B cell (primary cell): ENCODE measurements around the gene PSME3. TPM values are rescaled to one million over a fixed set of nuclear protein-coding genes. Genes with fewer than 3 reads are reported as not detected.
"Not testable (repeated sequence)": the region's sequence is repeated elsewhere in the genome, so short reads cannot be mapped to it uniquely, and the experiment has no call there.

Experiments used
- ATAC-seq: fragments of 200-7000 bp; cut with Tn5 transposase; one replicate; pipeline ENCODE4 v1.10.0; 2021; ENCODE audit warnings: low read depth, mild to moderate bottlenecking, moderate number of reproducible peaks, moderate library complexity
- CTCF ChIA-PET: fragments of 350-600 bp; sonication (Branson Sonifier 250); formaldehyde crosslinking; loops from one replicate; lab custom pipeline; 2021; ENCODE audit warnings: antibody characterized with exemption, inconsistent platforms; lab: Charles Lee
- POLR2A ChIA-PET: fragments of 350-600 bp; sonication (Branson Sonifier 250); formaldehyde crosslinking; loops from one replicate; lab custom pipeline; 2021; ENCODE audit warnings: antibody characterized with exemption; lab: Charles Lee
- DNase-seq: peaks from one replicate; pipeline ENCODE4 v3.0.0; 2013
- H2AFZ ChIP-seq: 2 replicates; pipeline ENCODE4 v1.6.1; 2012; ENCODE audit warnings: mild to moderate bottlenecking, low read depth, low read length; ENCODE audit not compliant: insufficient read depth, poor library complexity, severe bottlenecking
- H3K27ac ChIP-seq, 2 donors: 1 replicate in 1 of 2; 2 replicates in 1 of 2; pipeline ENCODE4 v1.5.1; 2012 to 2013; ENCODE audit warnings: low read length in 2 of 2, mild to moderate bottlenecking in 2 of 2, moderate library complexity in 1 of 2
- H3K27me3 ChIP-seq, 4 experiments: fragments of 200-600 bp in 1 of 4; sonication (generic) in 1 of 4; replicated peaks in 1 of 4; 1 replicate in 2 of 4; 2 replicates in 2 of 4; pipeline versions ENCODE4 v1.6.1 to v1.7.0; 2013 to 2016; ENCODE audit warnings: low read length in 3 of 4, mild to moderate bottlenecking in 2 of 4, mixed read lengths in 1 of 4, moderate library complexity in 1 of 4; ENCODE audit not compliant: insufficient read depth in 4 of 4, control insufficient read depth in 3 of 4; ENCODE audit errors: control extremely low read depth in 1 of 4
- H3K36me3 ChIP-seq, 2 experiments: replicated peaks in 1 of 2; 1 replicate in 1 of 2; 2 replicates in 1 of 2; pipeline versions ENCODE4 v1.6.1 to v1.7.1; 2013; ENCODE audit warnings: low read length in 1 of 2; ENCODE audit not compliant: insufficient read depth in 2 of 2, control insufficient read depth in 1 of 2; ENCODE audit errors: control extremely low read depth in 1 of 2, extremely low read depth in 1 of 2
- H3K4me1 ChIP-seq, 2 donors: fragments of 200-600 bp in 1 of 2; sonication (generic) in 1 of 2; 1 replicate in 1 of 2; 2 replicates in 1 of 2; pipeline versions ENCODE4 v1.5.1 to v1.6.1; 2013 to 2017; ENCODE audit warnings: low read length in 2 of 2; ENCODE audit not compliant: control insufficient read depth in 2 of 2, insufficient read depth in 2 of 2
- H3K4me2 ChIP-seq: replicated peaks from 2 replicates; pipeline ENCODE3; 2012; ENCODE audit warnings: mild to moderate bottlenecking, low read depth, low read length; ENCODE audit not compliant: poor library complexity, severe bottlenecking
- H3K4me3 ChIP-seq, 5 experiments: fragments of 200-600 bp in 1 of 5; sonication (generic) in 1 of 5; 1 replicate in 3 of 5; 2 replicates in 2 of 5; pipeline versions ENCODE4 v1.5.1 to v1.7.0; 2011 to 2016; ENCODE audit warnings: low read length in 4 of 5, mild to moderate bottlenecking in 4 of 5, low read depth in 2 of 5, control low read depth in 1 of 5, moderate library complexity in 1 of 5; ENCODE audit not compliant: insufficient read depth in 1 of 5; ENCODE audit errors: control extremely low read depth in 1 of 5, extremely low read depth in 1 of 5
- H3K79me2 ChIP-seq: fragments of 200-600 bp; sonication (generic); one replicate; pipeline ENCODE4 v1.6.0; 2016; ENCODE audit warnings: low read length; ENCODE audit not compliant: control insufficient read depth, insufficient read depth
- H3K9ac ChIP-seq: fragments of 200-600 bp; sonication (generic); 2 replicates; pipeline ENCODE4 v1.6.1; 2017; ENCODE audit warnings: mild to moderate bottlenecking, low read length, moderate library complexity
- H3K9me3 ChIP-seq, 3 donors: one replicate each; pipeline versions ENCODE4 v1.6.1 to v1.7.1; 2013; ENCODE audit warnings: low read length in 2 of 3; ENCODE audit not compliant: control insufficient read depth in 2 of 3, insufficient read depth in 1 of 3; ENCODE audit errors: control extremely low read depth in 1 of 3
- H4K20me1 ChIP-seq: 2 replicates; pipeline ENCODE4 v1.6.0; 2012; ENCODE audit warnings: mild to moderate bottlenecking, low read length; ENCODE audit not compliant: insufficient read depth, control insufficient read depth, poor library complexity, severe bottlenecking
- H3K27ac Mint-ChIP-seq: one replicate; pipeline ENCODE4 v1.8.0; 2021; ENCODE audit warnings: mixed read lengths
- H3K27me3 Mint-ChIP-seq: one replicate; pipeline ENCODE4 v1.8.0; 2021; ENCODE audit warnings: mixed read lengths
- H3K4me1 Mint-ChIP-seq: one replicate; pipeline ENCODE4 v1.8.0; 2021; ENCODE audit warnings: mixed read lengths
- H3K4me3 Mint-ChIP-seq: one replicate; pipeline ENCODE4 v1.8.0; 2021; ENCODE audit warnings: mixed read lengths
- H3K9me3 Mint-ChIP-seq: one replicate; pipeline ENCODE4 v1.8.0; 2022; ENCODE audit warnings: mixed read lengths; ENCODE audit not compliant: insufficient read depth
- CTCF ChIP-seq: fragments of 200-600 bp; IDR thresholded peaks from one replicate; pipeline ENCODE4 v1.8.0; 2022; ENCODE audit warnings: antibody characterized with exemption, mild to moderate bottlenecking
- EZH2 ChIP-seq: IDR thresholded peaks from 2 replicates; pipeline ENCODE4 v1.6.1; 2012; ENCODE audit warnings: borderline replicate concordance, low read depth, mild to moderate bottlenecking, moderate library complexity, low read length; ENCODE audit not compliant: insufficient read depth, poor library complexity, severe bottlenecking
- WGBS: methylation state at CpG from one replicate; pipeline ENCODE4 v1.1.5; 2013; ENCODE audit warnings: missing lambda C conversion rate; ENCODE audit not compliant: insufficient coverage; 5-methylcytosine and 5-hydroxymethylcytosine counted together
- intact Hi-C: fragments of 100-400 bp; cut with micrococcal nuclease; formaldehyde crosslinking; loops from one replicate; pipeline ENCODE4 v1.10.0; 2022
- polyA plus RNA-seq: library from polyadenylated mRNA; depleted of rRNA; stranded (reverse); fragments of >200 nt; gene quantifications from 2 replicates; pipeline ENCODE4 v1.2.3, GENCODE V29; 2012
- total RNA-seq, 2 donors: library from RNA; stranded (reverse); fragments of 120-200 nt in 1 of 2; gene quantifications; 1 replicate in 1 of 2; 2 replicates in 1 of 2; pipeline versions ENCODE4 v1.2.3 to v1.2.4, GENCODE V29; 2013 to 2022

The PSME3 gene
- total and polyA plus RNA-seq, 2 donors (not counting 1 experiment from before 2014, with no cell fraction given) = 43.4 to 76.2 TPM

- ATAC-seq (no peak), DNase-seq (no peak)
- no peaks in the 10 kb centered on the region for H3K79me2 ChIP-seq
- no peak overlapping the region for H3K27ac Mint-ChIP-seq
- no peak overlapping the region for H2AFZ ChIP-seq
- H3K27me3 ChIP-seq = peaks cover 0 to 13% (median 0%) of the 10 kb centered on the region in 4 experiments
- H3K36me3 ChIP-seq = no peaks in the 10 kb centered on the region
- H3K9me3 Mint-ChIP-seq = no peaks in the 10 kb centered on the region
- H4K20me1 ChIP-seq = no peaks in the 10 kb centered on the region
- ChIA-PET CTCF (no interaction called here), POLR2A (no interaction called here)
- no peaks in the 10 kb centered on the region for H3K4me1 ChIP-seq
- H3K9me3 ChIP-seq = peaks cover 0 to 5% (median 4%) of the 10 kb centered on the region in 3 donors
- H3K27me3 Mint-ChIP-seq = peaks cover 31% of the 10 kb centered on the region
- H3K4me2 ChIP-seq = no peak overlapping the region
- intact Hi-C loops = no loop called here
- H3K27ac ChIP-seq = no peak overlapping the region
- 90% methylated on average over 4 of the region's 6 CpGs for WGBS
- no peak for TF ChIP-seq CTCF
- no peak for TF ChIP-seq EZH2
- no peaks in the 10 kb centered on the region for H3K4me1 Mint-ChIP-seq
- no peak overlapping the region for H3K9ac ChIP-seq
- no peak overlapping the region for H3K4me3 Mint-ChIP-seq
- no peak overlapping the region for H3K4me3 ChIP-seq
Observed at GRCh38 chr17:42873315-42873714, 40.1 kb downstream of the PSME3 start.

GRCh38 chr17:42873932-42874695, 40.9 kb downstream of the PSME3 start:
- WGBS = 92% methylated on average over 2 of the region's 12 CpGs
- peaks cover 0 to 11% (median 0%) of the 10 kb centered on the region in 4 experiments for H3K27me3 ChIP-seq
- intact Hi-C loops, H3K4me1 Mint-ChIP-seq, H3K9me3 Mint-ChIP-seq, CTCF ChIA-PET, H3K9ac ChIP-seq, H3K27ac Mint-ChIP-seq, H3K4me3 Mint-ChIP-seq, POLR2A ChIA-PET, H2AFZ ChIP-seq, H4K20me1 ChIP-seq, DNase-seq, ATAC-seq, H3K9me3 ChIP-seq, H3K4me2 ChIP-seq, H3K4me3 ChIP-seq, H3K36me3 ChIP-seq, H3K4me1 ChIP-seq, H3K27ac ChIP-seq, H3K79me2 ChIP-seq: not testable (repeated sequence)
- H3K27me3 Mint-ChIP-seq = peaks cover 37% of the 10 kb centered on the region
